SU-DHL-6 (cell line): Measurements from ENCODE around the gene JUNB.

Source experiments
- H2AFZ ChIP-seq: fragments of 200-600 bp; sonication (generic); 2 replicates; pipeline ENCODE4 v1.6.1; 2014; ENCODE audit warnings: low read depth, mild to moderate bottlenecking, moderate library complexity, mixed read lengths, antibody characterized with exemption, low read length; ENCODE audit not compliant: severe bottlenecking
- H3F3A ChIP-seq: fragments of 200-600 bp; shearing (Covaris generic); 2 replicates; pipeline ENCODE4 v1.6.0; 2016; ENCODE audit warnings: antibody characterized with exemption, mild to moderate bottlenecking; ENCODE audit not compliant: insufficient read depth
- H3K27ac ChIP-seq: fragments of 200-600 bp; sonication (generic); 2 replicates; pipeline ENCODE4 v1.5.1; 2016; ENCODE audit warnings: low read depth, mild to moderate bottlenecking, low read length, moderate library complexity, mixed read lengths
- H3K27me3 ChIP-seq: fragments of 200-600 bp; sonication (generic), shearing (Covaris generic); 2 replicates; pipeline ENCODE4 v1.6.0; 2014; ENCODE audit warnings: mild to moderate bottlenecking, low read length
- H3K36me3 ChIP-seq: fragments of 200-600 bp; sonication (generic); 2 replicates; pipeline ENCODE4 v1.6.1; 2014; ENCODE audit warnings: mild to moderate bottlenecking, low read length, mixed read lengths
- H3K4me2 ChIP-seq: fragments of 300-600, 200-600 bp; shearing (Covaris generic), sonication (generic); 2 replicates; pipeline ENCODE4 v1.6.0; 2014; ENCODE audit warnings: low read length, low read depth, mild to moderate bottlenecking; ENCODE audit not compliant: poor library complexity, severe bottlenecking
- H3K4me3 ChIP-seq: fragments of 200-600 bp; sonication (generic); 2 replicates; pipeline ENCODE4 v1.5.1; 2014; ENCODE audit warnings: antibody characterized with exemption, low read length, mild to moderate bottlenecking, mixed read lengths; ENCODE audit not compliant: insufficient read depth, poor library complexity, severe bottlenecking
- H3K79me2 ChIP-seq: fragments of 200-600 bp; sonication (generic); 2 replicates; pipeline ENCODE4 v1.6.1; 2014; ENCODE audit warnings: mild to moderate bottlenecking, low read length, moderate library complexity; ENCODE audit not compliant: insufficient read depth
- H3K9ac ChIP-seq: fragments of 200-600 bp; sonication (generic); 2 replicates; pipeline ENCODE4 v1.7.0; 2014; ENCODE audit warnings: mild to moderate bottlenecking, low read length
- H3K9me2 ChIP-seq: fragments of 200-600 bp; sonication (generic); replicated peaks from 2 replicates; pipeline ENCODE4 v1.6.1; 2014; ENCODE audit warnings: low read length; ENCODE audit not compliant: insufficient read depth
- H3K9me3 ChIP-seq: fragments of 200-600 bp; sonication (generic); 2 replicates; pipeline ENCODE4 v1.6.1; 2014; ENCODE audit warnings: low read length, mixed read lengths; ENCODE audit not compliant: insufficient read depth
- H4K20me1 ChIP-seq: fragments of 200-600 bp; sonication (generic); 2 replicates; pipeline ENCODE4 v1.6.1; 2014; ENCODE audit warnings: low read depth, mild to moderate bottlenecking, antibody characterized with exemption, low read length, moderate library complexity, mixed read lengths
- CTCF ChIP-seq: fragments of 200-600 bp; sonication (generic); IDR thresholded peaks from one replicate; pipeline ENCODE4 v1.5.1; 2017; ENCODE audit warnings: antibody characterized with exemption, mild to moderate bottlenecking, low read length, moderate library complexity; ENCODE audit not compliant: insufficient read depth, poor library complexity, severe bottlenecking
- EZH2phosphoT487 ChIP-seq: fragments of 200-600 bp; sonication (generic), shearing (Covaris generic); conservative IDR thresholded peaks from 2 replicates; pipeline ENCODE4 v1.6.1; 2018; ENCODE audit warnings: mild to moderate bottlenecking, antibody characterized with exemption, low read length, moderate library complexity, mixed read lengths

The JUNB gene

GRCh38 chr19:12764698-12765097 is 26.6 kb upstream of the JUNB start:
- H3K4me2 ChIP-seq, result no peak overlapping the region
- no peaks in the 10 kb centered on the region for H4K20me1 ChIP-seq
- H3K79me2 ChIP-seq, result no peaks in the 10 kb centered on the region
- no peaks in the 10 kb centered on the region for H3K36me3 ChIP-seq
- H2AFZ ChIP-seq, result no peak overlapping the region
- H3K9ac ChIP-seq, result no peak overlapping the region
- TF ChIP-seq EZH2phosphoT487 (no peak), CTCF (no peak)
- no peaks in the 10 kb centered on the region for H3K27me3 ChIP-seq
- H3F3A ChIP-seq, result no peaks in the 10 kb centered on the region
- no peak overlapping the region for H3K4me3 ChIP-seq
- H3K9me2 ChIP-seq, result no peaks in the 10 kb centered on the region
- H3K27ac ChIP-seq, result no peak overlapping the region
- H3K9me3 ChIP-seq, result no peaks in the 10 kb centered on the region

GRCh38 chr19:12766051-12766521 is 25.2 kb upstream of the JUNB start:
- H3K27ac ChIP-seq, result no peak overlapping the region
- H3K9me2 ChIP-seq, result no peaks in the 10 kb centered on the region
- peak; percentile 90 for TF ChIP-seq CTCF
- no peak for TF ChIP-seq EZH2phosphoT487
- no peak overlapping the region for H3K9ac ChIP-seq
- H3F3A ChIP-seq, result no peaks in the 10 kb centered on the region
- no peak overlapping the region for H3K4me2 ChIP-seq
- no peaks in the 10 kb centered on the region for H4K20me1 ChIP-seq
- H2AFZ ChIP-seq, result no peak overlapping the region
- no peaks in the 10 kb centered on the region for H3K79me2 ChIP-seq
- no peak overlapping the region for H3K4me3 ChIP-seq
- H3K27me3 ChIP-seq, result no peaks in the 10 kb centered on the region
- H3K9me3 ChIP-seq, result no peaks in the 10 kb centered on the region
- no peaks in the 10 kb centered on the region for H3K36me3 ChIP-seq

GRCh38 chr19:12767150-12767549 is 24.1 kb upstream of the JUNB start:
- Histone ChIP-seq H3K27ac (no peak overlapping the region), H2AFZ (no peak overlapping the region), H3F3A (no peaks in the 10 kb centered on the region), H4K20me1 (no peaks in the 10 kb centered on the region), H3K4me2 (no peak overlapping the region), H3K79me2 (no peaks in the 10 kb centered on the region), H3K9me3 (no peaks in the 10 kb centered on the region), H3K9ac (no peak overlapping the region), H3K4me3 (no peak overlapping the region), H3K27me3 (no peaks in the 10 kb centered on the region), H3K36me3 (no peaks in the 10 kb centered on the region), H3K9me2 (no peaks in the 10 kb centered on the region)
- TF ChIP-seq EZH2phosphoT487 (no peak), CTCF (no peak)
